GM19193 (cell line): ENCODE measurements around the gene MAFB.

Experiments used
- POLR2A ChIP-seq: IDR thresholded peaks from 4 replicates; pipeline ENCODE4 v1.6.1; 2011; ENCODE audit not compliant: insufficient read depth, insufficient read length; ENCODE audit errors: extremely low read depth

Gene MAFB

GRCh38 chr20:40679184-40679583 lies 9.9 kb downstream of the MAFB start:
- no peak for TF ChIP-seq POLR2A

- TF ChIP-seq POLR2A: no peak
Measured at GRCh38 chr20:40678286-40678875, 10.7 kb downstream of the MAFB start.

GRCh38 chr20:40677343-40677924 lies 11.6 kb downstream of the MAFB start:
- TF ChIP-seq POLR2A: no peak

GRCh38 chr20:40676491-40677269 lies 12.4 kb downstream of the MAFB start:
- no peak for TF ChIP-seq POLR2A

- no peak for TF ChIP-seq POLR2A
Measured at GRCh38 chr20:40675599-40676221, 13.3 kb downstream of the MAFB start.

- TF ChIP-seq POLR2A: no peak
Measured at GRCh38 chr20:40673442-40673841, 15.6 kb downstream of the MAFB start.

- TF ChIP-seq POLR2A: no peak
Measured at GRCh38 chr20:40672095-40672494, 16.9 kb downstream of the MAFB start.

- no peak for TF ChIP-seq POLR2A
Measured at GRCh38 chr20:40670253-40670652, 18.8 kb downstream of the MAFB start.

- TF ChIP-seq POLR2A: no peak
Measured at GRCh38 chr20:40669692-40670091, 19.3 kb downstream of the MAFB start.

GRCh38 chr20:40668449-40669228 lies 20.4 kb downstream of the MAFB start:
- TF ChIP-seq POLR2A: no peak

- no peak for TF ChIP-seq POLR2A
Measured at GRCh38 chr20:40667503-40667902, 21.5 kb downstream of the MAFB start.

GRCh38 chr20:40666336-40666735 lies 22.7 kb downstream of the MAFB start:
- no peak for TF ChIP-seq POLR2A

GRCh38 chr20:40664891-40665290 lies 24.1 kb downstream of the MAFB start:
- TF ChIP-seq POLR2A: no peak

- TF ChIP-seq POLR2A: no peak
Measured at GRCh38 chr20:40663991-40664880, 24.8 kb downstream of the MAFB start.
